Neutrophil (primary cell): ENCODE results near the gene ACTL8.

Experiments used
- H3K27ac ChIP-seq: fragments of 200-600 bp; sonication (generic); 2 replicates; pipeline ENCODE4 v1.5.1; 2016; ENCODE audit warnings: mild to moderate bottlenecking, moderate library complexity
- H3K27me3 ChIP-seq: fragments of 200-600 bp; sonication (generic); 2 replicates; pipeline ENCODE4 v1.6.0; 2016; ENCODE audit warnings: mild to moderate bottlenecking
- H3K36me3 ChIP-seq: fragments of 200-600 bp; sonication (generic); 2 replicates; pipeline ENCODE4 v1.5.1; 2017
- H3K4me1 ChIP-seq, 2 experiments: fragments of 200-600 bp in 1 of 2; sonication (generic) in 1 of 2; 1 replicate in 1 of 2; 2 replicates in 1 of 2; pipeline versions ENCODE4 v1.5.1 to v1.6.1; 2013 to 2016; ENCODE audit warnings: low read depth in 1 of 2, low read length in 1 of 2, mild to moderate bottlenecking in 1 of 2, moderate library complexity in 1 of 2; ENCODE audit not compliant: control insufficient read depth in 1 of 2, insufficient read depth in 1 of 2
- H3K4me3 ChIP-seq, 2 experiments: fragments of 200-600 bp in 1 of 2; sonication (generic) in 1 of 2; 1 replicate in 1 of 2; 2 replicates in 1 of 2; pipeline ENCODE4 v1.5.1; 2013 to 2016; ENCODE audit warnings: low read depth in 1 of 2, low read length in 1 of 2, mild to moderate bottlenecking in 1 of 2, moderate library complexity in 1 of 2
- H3K9me3 ChIP-seq: fragments of 200-600 bp; sonication (generic); 2 replicates; pipeline ENCODE4 v1.5.1; 2016
- CTCF ChIP-seq: fragments of 200-600 bp; sonication (generic); IDR thresholded peaks from 2 replicates; pipeline ENCODE4 v1.5.1; 2016; ENCODE audit warnings: antibody characterized with exemption

Gene ACTL8

GRCh38 chr1:17777330-17777729 lies 22.2 kb downstream of the ACTL8 start:
- H3K36me3 ChIP-seq = no peaks in the 10 kb centered on the region
- no peaks in the 10 kb centered on the region for H3K9me3 ChIP-seq
- H3K4me1 ChIP-seq = no peaks in the 10 kb centered on the region
- no peak for TF ChIP-seq CTCF
- H3K27me3 ChIP-seq = peaks cover 8% of the 10 kb centered on the region
- no peak overlapping the region for H3K4me3 ChIP-seq
- H3K27ac ChIP-seq = no peak overlapping the region

GRCh38 chr1:17777818-17778217 lies 22.7 kb downstream of the ACTL8 start:
- no peaks in the 10 kb centered on the region for H3K4me1 ChIP-seq
- H3K9me3 ChIP-seq = no peaks in the 10 kb centered on the region
- peaks cover 8% of the 10 kb centered on the region for H3K27me3 ChIP-seq
- no peak overlapping the region for H3K4me3 ChIP-seq
- H3K36me3 ChIP-seq = no peaks in the 10 kb centered on the region
- no peak overlapping the region for H3K27ac ChIP-seq
- TF ChIP-seq CTCF = no peak

- Histone ChIP-seq H3K27me3 (peaks cover 7% of the 10 kb centered on the region), H3K9me3 (no peaks in the 10 kb centered on the region), H3K27ac (no peak overlapping the region), H3K4me1 (no peaks in the 10 kb centered on the region), H3K4me3 (no peak overlapping the region), H3K36me3 (no peaks in the 10 kb centered on the region)
- no peak for TF ChIP-seq CTCF
Observed at GRCh38 chr1:17780916-17781315, 25.8 kb downstream of the ACTL8 start.

- TF ChIP-seq CTCF = no peak
- Histone ChIP-seq H3K27ac (no peak overlapping the region), H3K36me3 (no peaks in the 10 kb centered on the region), H3K4me3 (no peak overlapping the region), H3K9me3 (no peaks in the 10 kb centered on the region), H3K27me3 (peaks cover 17% of the 10 kb centered on the region), H3K4me1 (no peaks in the 10 kb centered on the region)
Observed at GRCh38 chr1:17789926-17790325, 34.8 kb downstream of the ACTL8 start.

- peaks cover 20% of the 10 kb centered on the region for H3K27me3 ChIP-seq
- H3K27ac ChIP-seq = no peak overlapping the region
- no peak overlapping the region for H3K4me3 ChIP-seq
- H3K36me3 ChIP-seq = no peaks in the 10 kb centered on the region
- H3K9me3 ChIP-seq = no peaks in the 10 kb centered on the region
- H3K4me1 ChIP-seq = no peaks in the 10 kb centered on the region
- TF ChIP-seq CTCF = no peak
Observed at GRCh38 chr1:17790383-17791054, 35.4 kb downstream of the ACTL8 start.

- Histone ChIP-seq H3K27me3 (peaks cover 18% of the 10 kb centered on the region), H3K9me3 (no peaks in the 10 kb centered on the region), H3K4me1 (no peaks in the 10 kb centered on the region), H3K36me3 (no peaks in the 10 kb centered on the region), H3K27ac (no peak overlapping the region), H3K4me3 (no peak overlapping the region)
- no peak for TF ChIP-seq CTCF
Observed at GRCh38 chr1:17791055-17791390, 35.9 kb downstream of the ACTL8 start.
